Kidney epithelial cell (primary cell): Measurements from ENCODE around the gene TARBP1. TPM values are rescaled to one million over a fixed set of nuclear protein-coding genes. Genes with fewer than 3 reads are reported as not detected.
"Not testable (repeated sequence)": the region's sequence is repeated elsewhere in the genome, so short reads cannot be mapped to it uniquely, and the experiment has no call there.

Experiments
- DNase-seq: peaks from one replicate; pipeline ENCODE4 v3.0.0-alpha.2; 2010; ENCODE audit warnings: low read depth
- H3K27me3 ChIP-seq: 2 replicates; pipeline ENCODE4 v1.6.0; 2011; ENCODE audit warnings: low read length; ENCODE audit not compliant: control insufficient read depth, insufficient read depth
- H3K36me3 ChIP-seq: 2 replicates; pipeline ENCODE4 v1.5.1; 2011; ENCODE audit warnings: low read length; ENCODE audit not compliant: control insufficient read depth, insufficient read depth
- H3K4me3 ChIP-seq: 2 replicates; pipeline ENCODE4 v1.5.1; 2011; ENCODE audit warnings: low read depth, mild to moderate bottlenecking, control low read depth, low read length
- CTCF ChIP-seq: IDR thresholded peaks from 2 replicates; pipeline ENCODE4 v1.5.1; 2011; ENCODE audit warnings: mild to moderate bottlenecking, moderate library complexity, low read length, control low read depth, inconsistent platforms; ENCODE audit not compliant: insufficient read depth, poor library complexity, severe bottlenecking
- total RNA-seq: library from RNA; depleted of rRNA; stranded (reverse); fragments of >200 nt; gene quantifications from 2 replicates; pipeline ENCODE4 v1.2.3, GENCODE V29; 2015

TARBP1 gene
- total RNA-seq, 1 donor from 2014 or later = 22.1 TPM

GRCh38 chr1:234507089-234507488 is 28.1 kb upstream of the TARBP1 start:
- TF ChIP-seq CTCF = no peak
- DNase-seq = no peak

GRCh38 chr1:234505769-234506102 is 26.8 kb upstream of the TARBP1 start:
- Histone ChIP-seq H3K27me3 (no peaks in the 10 kb centered on the region), H3K36me3 (no peaks in the 10 kb centered on the region), H3K4me3 (no peak overlapping the region)
- DNase-seq = no peak
- no peak for TF ChIP-seq CTCF

More at GRCh38 chr1:234507089-234507488, 28.1 kb upstream of the TARBP1 start:
- H3K4me3 ChIP-seq = no peak overlapping the region
- no peaks in the 10 kb centered on the region for H3K36me3 ChIP-seq
- H3K27me3 ChIP-seq = no peaks in the 10 kb centered on the region

- no peak for TF ChIP-seq CTCF
- DNase-seq = no peak
- Histone ChIP-seq H3K27me3 (no peaks in the 10 kb centered on the region), H3K36me3 (no peaks in the 10 kb centered on the region), H3K4me3 (no peak overlapping the region)
Measured at GRCh38 chr1:234504969-234505768, 26.2 kb upstream of the TARBP1 start.

GRCh38 chr1:234504251-234504650 is 25.3 kb upstream of the TARBP1 start:
- H3K27me3 ChIP-seq, DNase-seq, H3K36me3 ChIP-seq, H3K4me3 ChIP-seq: not testable (repeated sequence)

- no peak for TF ChIP-seq CTCF
- Histone ChIP-seq H3K4me3 (no peak overlapping the region), H3K27me3 (no peaks in the 10 kb centered on the region), H3K36me3 (no peaks in the 10 kb centered on the region)
- no peak for DNase-seq
Measured at GRCh38 chr1:234503193-234504050, 24.4 kb upstream of the TARBP1 start.

- DNase-seq = no peak
- Histone ChIP-seq H3K27me3 (no peaks in the 10 kb centered on the region), H3K36me3 (no peaks in the 10 kb centered on the region), H3K4me3 (no peak overlapping the region)
- no peak for TF ChIP-seq CTCF
Measured at GRCh38 chr1:234502785-234503184, 23.8 kb upstream of the TARBP1 start.
